Stimulated activated memory B cell treated with anti-CD40 and anti-IgM and Interleukin-4, amounts not matched to agents 10 μg/mL and 1 μg/mL and 100 μg/mL, for 72 hours (primary cell): ENCODE measurements around the gene HCCS.

Source experiments
- ATAC-seq: fragments of 150-1000 bp; cut with Tn5 transposase; 2 replicates; pipeline ENCODE4 v1.10.0; 2021
- H3K27ac Mint-ChIP-seq: one replicate; pipeline ENCODE4 v1.8.0; 2022; ENCODE audit warnings: mild to moderate bottlenecking, mixed read lengths
- H3K27me3 Mint-ChIP-seq: one replicate; pipeline ENCODE4 v1.8.0; 2022; ENCODE audit warnings: mixed read lengths
- H3K36me3 Mint-ChIP-seq: one replicate; pipeline ENCODE4 v1.8.0; 2022; ENCODE audit warnings: mixed read lengths
- H3K4me1 Mint-ChIP-seq: one replicate; pipeline ENCODE4 v1.8.0; 2022; ENCODE audit warnings: mixed read lengths
- H3K4me3 Mint-ChIP-seq: one replicate; pipeline ENCODE4 v1.8.0; 2022; ENCODE audit warnings: mild to moderate bottlenecking, moderate library complexity, mixed read lengths
- H3K9me3 Mint-ChIP-seq: one replicate; pipeline ENCODE4 v1.8.0; 2022; ENCODE audit warnings: mixed read lengths

HCCS gene

GRCh38 chrX:11111037-11111851, at the start of gene HCCS:
Gene HCCS (plus strand): TSS chrX:11111332. CDS start chrX:11112061, 729 bp downstream.
- Mint-ChIP-seq H3K36me3 (peaks cover 15% of the 10 kb centered on the region), H3K27me3 (no peaks in the 10 kb centered on the region), H3K9me3 (no peaks in the 10 kb centered on the region), H3K4me1 (peaks cover 21% of the 10 kb centered on the region), H3K27ac (peak within 1 kb of the TSS; percentile 98), H3K4me3 (peak within 1 kb of the TSS; percentile 94)
- ATAC-seq: peak; percentile 96

GRCh38 chrX:11064276-11064675, 46.9 kb upstream of the HCCS start:
- Mint-ChIP-seq H3K4me1 (no peaks in the 10 kb centered on the region), H3K9me3 (no peaks in the 10 kb centered on the region), H3K27me3 (no peaks in the 10 kb centered on the region), H3K4me3 (no peak overlapping the region), H3K27ac (no peak overlapping the region), H3K36me3 (no peaks in the 10 kb centered on the region)
- no peak for ATAC-seq

DNA sequence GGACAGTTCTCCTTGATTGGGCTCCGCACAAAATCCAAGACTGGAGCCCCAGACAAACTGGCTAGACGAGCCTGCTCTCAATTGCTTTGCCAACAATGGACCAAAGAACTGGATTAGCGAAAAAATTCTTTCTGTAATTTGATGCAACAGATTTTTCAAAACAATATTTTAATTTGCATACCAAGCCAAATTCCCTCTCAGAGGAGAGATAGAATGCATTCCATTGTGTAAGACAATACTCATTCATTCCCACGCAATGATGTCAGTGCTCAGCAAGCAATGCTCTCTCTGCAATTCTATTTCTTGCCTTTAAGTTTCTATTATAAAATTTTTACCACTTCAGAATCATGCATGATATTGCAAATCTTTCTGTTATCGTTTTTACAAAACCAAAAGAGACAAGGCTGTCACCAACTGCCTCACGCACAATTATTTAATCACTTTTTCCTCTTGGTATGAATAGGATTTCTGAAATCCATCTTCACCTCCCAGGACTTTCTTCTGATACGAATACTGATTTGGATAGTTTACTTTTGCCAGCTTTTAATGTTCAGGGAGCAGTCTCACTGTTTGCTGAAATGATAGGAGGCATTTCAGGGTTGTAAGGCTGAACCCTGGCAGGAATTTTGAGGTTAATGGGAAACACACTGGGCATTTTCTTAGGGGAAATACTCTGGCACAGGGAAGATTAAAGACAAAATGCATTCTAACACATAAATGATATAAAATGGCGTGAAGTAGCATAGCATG, 46.1 kb upstream of the HCCS start:
- H3K4me1 Mint-ChIP-seq: no peaks in the 10 kb centered on the region
- H3K27ac Mint-ChIP-seq: no peak overlapping the region
- no peaks in the 10 kb centered on the region for H3K9me3 Mint-ChIP-seq
- H3K36me3 Mint-ChIP-seq: no peaks in the 10 kb centered on the region
- no peaks in the 10 kb centered on the region for H3K27me3 Mint-ChIP-seq
- ATAC-seq: no peak
- H3K4me3 Mint-ChIP-seq: no peak overlapping the region

- no peak overlapping the region for H3K27ac Mint-ChIP-seq
- H3K36me3 Mint-ChIP-seq: no peaks in the 10 kb centered on the region
- H3K4me3 Mint-ChIP-seq: no peak overlapping the region
- no peak for ATAC-seq
- H3K9me3 Mint-ChIP-seq: no peaks in the 10 kb centered on the region
- no peaks in the 10 kb centered on the region for H3K27me3 Mint-ChIP-seq
- H3K4me1 Mint-ChIP-seq: no peaks in the 10 kb centered on the region
These were observed 44.3 kb upstream of the HCCS start for GRCh38 chrX:11066812-11067211.

- ATAC-seq: no peak
- Mint-ChIP-seq H3K36me3 (no peaks in the 10 kb centered on the region), H3K4me1 (no peaks in the 10 kb centered on the region), H3K4me3 (no peak overlapping the region), H3K27me3 (no peaks in the 10 kb centered on the region), H3K27ac (no peak overlapping the region), H3K9me3 (no peaks in the 10 kb centered on the region)
These were observed 37.8 kb upstream of the HCCS start for GRCh38 chrX:11073381-11073780.

GRCh38 chrX:11080741-11081305, 30.3 kb upstream of the HCCS start:
- no peaks in the 10 kb centered on the region for H3K36me3 Mint-ChIP-seq

GRCh38 chrX:11081511-11081910, 29.6 kb upstream of the HCCS start:
- no peak for ATAC-seq

More at GRCh38 chrX:11080741-11081305, 30.3 kb upstream of the HCCS start:
- no peak for ATAC-seq
- no peak overlapping the region for H3K4me3 Mint-ChIP-seq
- H3K27me3 Mint-ChIP-seq: no peaks in the 10 kb centered on the region
- H3K4me1 Mint-ChIP-seq: no peaks in the 10 kb centered on the region
- H3K27ac Mint-ChIP-seq: no peak overlapping the region
- no peaks in the 10 kb centered on the region for H3K9me3 Mint-ChIP-seq

GRCh38 chrX:11085305-11085704, 25.8 kb upstream of the HCCS start:
- Mint-ChIP-seq H3K27ac (no peak overlapping the region), H3K27me3 (no peaks in the 10 kb centered on the region), H3K4me3 (no peak overlapping the region), H3K36me3 (no peaks in the 10 kb centered on the region), H3K9me3 (peaks cover 3% of the 10 kb centered on the region), H3K4me1 (no peaks in the 10 kb centered on the region)
- no peak for ATAC-seq

More at GRCh38 chrX:11081511-11081910, 29.6 kb upstream of the HCCS start:
- Mint-ChIP-seq H3K4me3 (no peak overlapping the region), H3K27ac (no peak overlapping the region), H3K27me3 (no peaks in the 10 kb centered on the region), H3K4me1 (no peaks in the 10 kb centered on the region), H3K9me3 (no peaks in the 10 kb centered on the region), H3K36me3 (no peaks in the 10 kb centered on the region)

DNA sequence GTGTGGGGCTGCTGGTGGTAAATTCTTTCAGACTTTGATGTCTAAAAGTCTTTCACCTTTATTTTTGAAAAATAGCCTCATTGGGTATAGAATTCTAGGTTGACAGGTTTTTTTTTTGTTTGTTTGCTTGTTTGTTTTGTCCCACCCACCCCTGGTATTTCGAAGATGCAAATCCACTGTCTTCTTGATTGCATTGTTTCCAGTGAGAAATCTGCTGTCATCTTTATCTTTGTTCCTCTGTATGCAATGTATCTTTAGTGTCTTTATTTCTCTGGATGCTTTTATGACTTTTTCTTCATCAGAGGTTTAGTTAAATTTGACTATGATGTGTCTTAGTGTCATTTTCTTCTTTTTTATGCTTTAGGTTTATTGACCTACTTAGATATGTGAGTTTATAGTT, 21.3 kb upstream of the HCCS start:
- no peak overlapping the region for H3K27ac Mint-ChIP-seq
- H3K27me3 Mint-ChIP-seq: no peaks in the 10 kb centered on the region

GRCh38 chrX:11097933-11098332, 13.2 kb upstream of the HCCS start:
- Mint-ChIP-seq H3K36me3 (no peaks in the 10 kb centered on the region), H3K27me3 (no peaks in the 10 kb centered on the region), H3K27ac (no peak overlapping the region), H3K9me3 (no peaks in the 10 kb centered on the region), H3K4me3 (no peak overlapping the region), H3K4me1 (no peaks in the 10 kb centered on the region)
- no peak for ATAC-seq

More for the DNA sequence above, 21.3 kb upstream of the HCCS start:
- peaks cover 8% of the 10 kb centered on the region for H3K9me3 Mint-ChIP-seq
- H3K4me1 Mint-ChIP-seq: no peaks in the 10 kb centered on the region
- H3K4me3 Mint-ChIP-seq: no peak overlapping the region
- ATAC-seq: no peak
- no peaks in the 10 kb centered on the region for H3K36me3 Mint-ChIP-seq

GRCh38 chrX:11099465-11099864, 11.7 kb upstream of the HCCS start:
- Mint-ChIP-seq H3K27me3 (no peaks in the 10 kb centered on the region), H3K27ac (no peak overlapping the region), H3K36me3 (no peaks in the 10 kb centered on the region), H3K9me3 (no peaks in the 10 kb centered on the region), H3K4me3 (no peak overlapping the region), H3K4me1 (no peaks in the 10 kb centered on the region)
- no peak for ATAC-seq

DNA sequence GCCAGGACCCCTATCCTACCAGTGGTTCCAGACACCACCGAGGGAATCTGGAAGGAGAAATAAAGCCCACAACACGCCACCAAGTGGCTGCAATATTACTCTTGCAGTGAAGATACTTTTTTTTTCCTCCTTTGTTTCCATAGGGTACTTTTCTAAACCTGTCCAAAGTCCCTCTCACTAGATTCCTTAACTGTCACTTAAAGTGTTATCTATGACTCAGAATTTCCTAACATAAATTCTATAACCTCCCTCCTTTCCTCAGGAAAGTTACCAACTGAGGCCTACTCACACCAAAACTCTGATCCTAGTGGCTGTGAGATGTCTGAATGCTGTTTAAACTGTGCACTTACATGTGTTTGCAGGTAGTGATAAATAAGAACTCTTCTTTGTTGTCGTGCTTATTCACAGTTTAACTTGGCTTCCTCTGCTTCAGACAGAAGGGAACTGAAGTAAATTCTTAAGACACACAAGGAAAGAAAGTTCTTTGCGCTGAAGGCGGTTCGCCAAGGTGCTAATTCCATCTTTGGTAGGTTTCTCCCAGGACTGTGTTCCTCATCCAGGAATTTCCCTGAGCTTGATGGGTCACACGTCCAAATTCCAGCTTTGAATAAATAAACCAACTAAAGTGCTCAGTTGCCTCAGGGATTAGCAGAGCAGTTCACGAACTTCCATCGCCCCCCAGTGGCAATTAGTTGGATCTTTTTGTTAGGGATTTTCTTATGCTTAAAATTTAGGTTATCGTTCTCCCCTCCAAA, 10.7 kb upstream of the HCCS start:
- ATAC-seq: no peak
- no peaks in the 10 kb centered on the region for H3K36me3 Mint-ChIP-seq
- no peaks in the 10 kb centered on the region for H3K9me3 Mint-ChIP-seq

DNA sequence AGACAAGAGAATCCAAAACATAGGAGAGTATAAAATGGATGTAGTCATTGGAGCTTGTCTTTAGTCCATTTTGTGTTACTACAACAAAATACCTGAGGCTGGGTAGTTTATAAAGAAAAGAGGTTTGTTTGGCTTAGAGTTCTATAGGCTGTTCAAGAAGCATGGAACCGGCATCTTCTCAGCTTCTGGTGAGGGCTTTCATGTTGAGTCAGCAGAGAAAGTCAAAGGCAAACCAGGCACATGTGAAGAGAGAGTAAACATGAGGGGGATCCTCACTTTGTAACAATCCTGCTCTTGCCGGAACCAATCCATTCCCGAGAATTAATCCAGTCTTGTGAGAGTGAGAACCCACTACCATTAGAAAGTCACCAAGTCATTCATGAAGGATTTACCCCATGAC, 8.1 kb upstream of the HCCS start:
- H3K4me1 Mint-ChIP-seq: no peaks in the 10 kb centered on the region
- H3K27ac Mint-ChIP-seq: no peak overlapping the region
- no peaks in the 10 kb centered on the region for H3K36me3 Mint-ChIP-seq
- H3K27me3 Mint-ChIP-seq: no peaks in the 10 kb centered on the region
- H3K9me3 Mint-ChIP-seq: no peaks in the 10 kb centered on the region
- H3K4me3 Mint-ChIP-seq: no peak overlapping the region
- no peak for ATAC-seq

More for the DNA sequence above, 10.7 kb upstream of the HCCS start:
- H3K27me3 Mint-ChIP-seq: no peaks in the 10 kb centered on the region
- H3K4me3 Mint-ChIP-seq: no peak overlapping the region
- no peaks in the 10 kb centered on the region for H3K4me1 Mint-ChIP-seq
- H3K27ac Mint-ChIP-seq: no peak overlapping the region

GRCh38 chrX:11103751-11104150, 7.4 kb upstream of the HCCS start:
- H3K4me3 Mint-ChIP-seq: no peak overlapping the region
- H3K4me1 Mint-ChIP-seq: no peaks in the 10 kb centered on the region
- no peak overlapping the region for H3K27ac Mint-ChIP-seq
- no peaks in the 10 kb centered on the region for H3K9me3 Mint-ChIP-seq
- no peaks in the 10 kb centered on the region for H3K27me3 Mint-ChIP-seq
- ATAC-seq: no peak
- H3K36me3 Mint-ChIP-seq: no peaks in the 10 kb centered on the region

DNA sequence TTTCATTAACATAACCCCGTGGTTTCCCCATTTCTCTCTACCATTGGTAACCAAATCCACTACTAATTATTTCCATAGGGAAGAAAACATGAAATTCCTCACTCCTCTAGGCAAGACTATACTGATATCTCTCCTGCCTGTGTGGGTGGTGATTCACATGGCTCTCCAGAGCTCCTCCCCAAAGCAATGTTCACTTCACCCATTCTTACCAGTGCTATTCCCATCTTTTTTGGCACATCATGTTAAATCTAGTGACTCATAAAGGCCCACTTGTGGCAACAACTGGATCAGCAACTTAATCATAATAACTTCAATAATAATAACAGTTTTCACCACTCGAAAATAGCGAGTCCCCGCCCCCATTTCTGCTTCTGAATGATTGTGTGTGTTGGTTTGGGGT, 6.1 kb upstream of the HCCS start:
- no peak for ATAC-seq
- Mint-ChIP-seq H3K9me3 (no peaks in the 10 kb centered on the region), H3K36me3 (no peaks in the 10 kb centered on the region), H3K4me3 (no peak overlapping the region), H3K27me3 (no peaks in the 10 kb centered on the region), H3K27ac (no peak overlapping the region), H3K4me1 (no peaks in the 10 kb centered on the region)
